ENCODE results near the gene AIFM2. TPM values are rescaled to one million over a fixed set of nuclear protein-coding genes. Genes with fewer than 3 reads are reported as not detected.

Gene AIFM2
- total and polyA plus RNA-seq, 4 donors: 3.6 to 19.1 (median 15.5) TPM

DNA sequence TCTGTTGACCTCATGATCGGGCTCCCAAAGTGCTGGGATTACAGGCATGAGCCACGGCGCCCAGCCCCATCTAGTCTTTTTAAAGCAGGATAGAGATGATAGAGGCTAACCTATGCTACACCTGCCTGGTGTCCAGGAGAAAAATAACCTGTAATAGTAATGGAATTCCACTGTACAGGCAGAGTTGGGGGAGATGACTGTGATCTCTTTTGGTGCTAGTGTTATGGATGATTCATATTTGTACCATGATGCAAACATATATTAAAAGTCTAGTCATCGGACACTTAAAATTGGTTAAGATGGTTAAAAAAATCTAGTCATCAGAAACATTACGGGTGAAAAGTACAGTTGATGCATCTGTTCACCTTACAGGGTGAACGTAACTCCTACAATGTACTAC is 43.8 kb upstream of the AIFM2 start:
- Histone ChIP-seq H3K9ac (ENCODE audit: insufficient read depth in 1 of 2, low read length in 2 of 2) (no peak overlapping the region), H3K4me1 (ENCODE audit: control insufficient read depth in 5 of 5, insufficient read depth in 5 of 5, low read length in 5 of 5) (peaks cover 0 to 3% (median 0%) of the 10 kb centered on the region in 5 donors), H3K9me3 (ENCODE audit: control insufficient read depth in 4 of 4, insufficient read depth in 3 of 4, low read length in 3 of 4) (peaks cover 0 to 3% (median 0%) of the 10 kb centered on the region in 4 donors), H3K27me3 (ENCODE audit: control insufficient read depth in 3 of 3, insufficient read depth in 3 of 3, low read length in 2 of 3) (no peaks in the 10 kb centered on the region), H3K36me3 (ENCODE audit: control insufficient read depth in 4 of 4, insufficient read depth in 4 of 4, low read length in 4 of 4) (no peaks in the 10 kb centered on the region), H3K4me3 (no peak overlapping the region), H3K27ac (ENCODE audit: low read depth in 1 of 2, low read length in 1 of 2) (no peak overlapping the region)
- TF ChIP-seq, protein P1, sequence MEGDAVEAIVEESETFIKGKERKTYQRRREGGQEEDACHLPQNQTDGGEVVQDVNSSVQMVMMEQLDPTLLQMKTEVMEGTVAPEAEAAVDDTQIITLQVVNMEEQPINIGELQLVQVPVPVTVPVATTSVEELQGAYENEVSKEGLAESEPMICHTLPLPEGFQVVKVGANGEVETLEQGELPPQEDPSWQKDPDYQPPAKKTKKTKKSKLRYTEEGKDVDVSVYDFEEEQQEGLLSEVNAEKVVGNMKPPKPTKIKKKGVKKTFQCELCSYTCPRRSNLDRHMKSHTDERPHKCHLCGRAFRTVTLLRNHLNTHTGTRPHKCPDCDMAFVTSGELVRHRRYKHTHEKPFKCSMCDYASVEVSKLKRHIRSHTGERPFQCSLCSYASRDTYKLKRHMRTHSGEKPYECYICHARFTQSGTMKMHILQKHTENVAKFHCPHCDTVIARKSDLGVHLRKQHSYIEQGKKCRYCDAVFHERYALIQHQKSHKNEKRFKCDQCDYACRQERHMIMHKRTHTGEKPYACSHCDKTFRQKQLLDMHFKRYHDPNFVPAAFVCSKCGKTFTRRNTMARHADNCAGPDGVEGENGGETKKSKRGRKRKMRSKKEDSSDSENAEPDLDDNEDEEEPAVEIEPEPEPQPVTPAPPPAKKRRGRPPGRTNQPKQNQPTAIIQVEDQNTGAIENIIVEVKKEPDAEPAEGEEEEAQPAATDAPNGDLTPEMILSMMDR (IDR thresholded peaks at IDR 0.05; ENCODE audit: control extremely low read depth, extremely low read depth): no peak
- ATAC-seq (ENCODE audit: insufficient read depth, low FRiP score) (no peak), DNase-seq (no peak)
- 76 to 77% methylated on average over 6 of the region's 6 CpGs for WGBS, 2 donors

DNA sequence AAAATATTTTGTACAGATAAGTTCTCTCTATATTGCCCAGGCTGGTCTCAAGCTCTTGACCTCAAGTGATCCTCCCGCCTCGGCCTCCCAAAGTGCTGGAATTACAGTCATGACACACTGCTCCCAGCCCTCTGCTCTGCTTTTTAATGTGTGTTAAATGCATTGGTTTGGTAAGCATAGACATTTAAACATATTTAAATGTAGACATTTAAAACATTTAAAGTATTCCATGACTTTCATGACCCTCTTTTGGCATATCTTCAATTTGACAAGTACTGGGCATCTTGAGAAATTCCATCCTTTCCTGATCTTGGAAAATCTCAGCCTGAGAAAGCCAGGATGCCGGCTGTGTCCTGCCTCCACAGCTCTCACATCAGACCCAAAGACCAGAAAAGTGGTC is 42.9 kb upstream of the AIFM2 start:
- DNase-seq (no peak), ATAC-seq (ENCODE audit: insufficient read depth, low FRiP score) (no peak)
- H3K9me3 ChIP-seq (ENCODE audit: control insufficient read depth in 4 of 4, insufficient read depth in 3 of 4, low read length in 3 of 4): peaks cover 0 to 3% (median 0%) of the 10 kb centered on the region in 4 donors
- TF ChIP-seq, protein P1 (IDR thresholded peaks at IDR 0.05; ENCODE audit: control extremely low read depth, extremely low read depth): no peak
- H3K9ac ChIP-seq (ENCODE audit: insufficient read depth in 1 of 2, low read length in 2 of 2): no peak overlapping the region
- H3K27ac ChIP-seq (ENCODE audit: low read depth in 1 of 2, low read length in 1 of 2): no peak overlapping the region
- no peaks in the 10 kb centered on the region for H3K36me3 ChIP-seq (ENCODE audit: control insufficient read depth in 4 of 4, insufficient read depth in 4 of 4, low read length in 4 of 4)
- H3K4me1 ChIP-seq (ENCODE audit: control insufficient read depth in 5 of 5, insufficient read depth in 5 of 5, low read length in 5 of 5): peaks cover 0 to 3% (median 0%) of the 10 kb centered on the region in 5 donors
- H3K27me3 ChIP-seq (ENCODE audit: control insufficient read depth in 3 of 3, insufficient read depth in 3 of 3, low read length in 2 of 3): no peaks in the 10 kb centered on the region
- WGBS, 2 donors: 77 to 89% methylated on average over 3 of the region's 3 CpGs
- H3K4me3 ChIP-seq: no peak overlapping the region

DNA sequence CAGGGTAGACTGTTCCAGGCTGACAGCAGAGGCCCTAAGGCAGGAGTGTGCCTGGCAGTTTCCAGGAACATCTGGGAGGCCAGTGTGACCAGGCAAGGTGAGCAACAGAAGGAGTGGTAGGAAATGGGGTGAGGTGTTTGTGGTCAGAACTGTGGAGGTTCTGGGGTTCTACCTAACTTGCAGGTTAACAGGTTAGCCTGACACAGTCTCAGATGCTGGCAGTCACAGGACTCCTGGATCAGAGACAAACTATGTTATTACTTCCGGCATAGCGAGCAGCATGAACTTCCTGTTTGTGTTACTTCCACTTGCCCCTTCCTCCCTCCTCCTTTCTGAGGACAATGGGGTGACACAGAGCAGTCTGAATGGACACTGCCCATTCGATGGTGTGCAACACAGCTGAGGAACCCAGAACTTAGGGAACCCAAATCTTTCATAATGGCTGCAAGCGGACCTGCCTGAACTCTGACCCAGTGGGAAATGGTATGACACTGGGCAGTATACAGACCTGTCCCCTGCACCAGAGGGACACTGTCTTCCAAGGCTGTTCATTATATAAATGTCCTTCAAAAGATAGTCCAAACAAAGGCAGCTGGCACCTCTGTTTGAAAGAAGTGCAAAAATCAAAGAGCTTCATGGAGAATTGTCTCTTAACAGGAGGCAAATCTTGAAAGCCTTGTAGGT is 41.6 kb upstream of the AIFM2 start:
- Histone ChIP-seq H3K27ac (ENCODE audit: low read depth in 1 of 2, low read length in 1 of 2) (peak overlapping the region in 1 of 2 donors; percentile 70), H3K27me3 (ENCODE audit: control insufficient read depth in 3 of 3, insufficient read depth in 3 of 3, low read length in 2 of 3) (no peaks in the 10 kb centered on the region), H3K4me3 (no peak overlapping the region), H3K4me1 (ENCODE audit: control insufficient read depth in 5 of 5, insufficient read depth in 5 of 5, low read length in 5 of 5) (peaks cover 0 to 4% (median 0%) of the 10 kb centered on the region in 5 donors), H3K9me3 (ENCODE audit: control insufficient read depth in 4 of 4, insufficient read depth in 3 of 4, low read length in 3 of 4) (no peaks in the 10 kb centered on the region), H3K9ac (ENCODE audit: insufficient read depth in 1 of 2, low read length in 2 of 2) (no peak overlapping the region), H3K36me3 (ENCODE audit: control insufficient read depth in 4 of 4, insufficient read depth in 4 of 4, low read length in 4 of 4) (no peaks in the 10 kb centered on the region)
- peak in 1 of 3 donors; percentile 24 for DNase-seq
- 17 to 24% methylated on average over 4 of the region's 4 CpGs for WGBS, 2 donors
- ATAC-seq (ENCODE audit: insufficient read depth, low FRiP score): no peak
- TF ChIP-seq, protein P1 (IDR thresholded peaks at IDR 0.05; ENCODE audit: control extremely low read depth, extremely low read depth): no peak

Data from lung (tissue), 12 donors.